Ovary (tissue), 3 donors: Measurements from ENCODE around the gene ATP6AP1.

ENCODE experiments used
- CTCF ChIP-seq, 3 donors: fragments of 450-650 bp in 2 of 3; fragments of 200-600 bp in 1 of 3; IDR thresholded peaks; one replicate each; pipeline versions ENCODE4 v1.5.1 to v1.8.0; 2016 to 2022; ENCODE audit warnings: antibody characterized with exemption in 3 of 3, mild to moderate bottlenecking in 1 of 3
- POLR2A ChIP-seq: fragments of 450-650 bp; IDR thresholded peaks from one replicate; pipeline ENCODE4 v1.6.1; 2017; ENCODE audit warnings: antibody characterized with exemption, mild to moderate bottlenecking, moderate library complexity
- donor health status: DM: no; HTN: no; CAD: no.

GRCh38 chrX:154443992-154444754 lies 15.7 kb downstream of the ATP6AP1 start, which contains the start of gene FAM50A:
- peak in 1 of 3 donors; percentile 27 for TF ChIP-seq CTCF (IDR thresholded peaks at IDR 0.05)
- peak; percentile 50 for TF ChIP-seq POLR2A
